Neuronal stem cell (in vitro differentiated cells): ENCODE data around the gene SMURF2.

Experiments used
- DNase-seq: peaks from one replicate; pipeline ENCODE4 v3.0.0-alpha.2; 2013; ENCODE audit warnings: low spot score
- H2AFZ ChIP-seq: one replicate; pipeline ENCODE4 v1.6.1; 2013; ENCODE audit warnings: mild to moderate bottlenecking, low read length, inconsistent platforms
- H2AK5ac ChIP-seq: 2 replicates; pipeline ENCODE4 v1.6.1; 2013; ENCODE audit warnings: low read depth, mild to moderate bottlenecking, inconsistent platforms, low read length, moderate library complexity, mixed read lengths
- H2BK120ac ChIP-seq: 2 replicates; pipeline ENCODE4 v1.6.1; 2013; ENCODE audit warnings: low read depth, mild to moderate bottlenecking, inconsistent platforms, low read length, moderate library complexity, mixed read lengths
- H2BK12ac ChIP-seq: one replicate; pipeline ENCODE4 v1.6.1; 2013; ENCODE audit warnings: low read length, inconsistent platforms
- H2BK15ac ChIP-seq: 2 replicates; pipeline ENCODE4 v1.6.1; 2013; ENCODE audit warnings: mild to moderate bottlenecking, low read length, inconsistent platforms, mixed read lengths
- H2BK5ac ChIP-seq: one replicate; pipeline ENCODE4 v1.6.1; 2013; ENCODE audit warnings: inconsistent platforms, mild to moderate bottlenecking, low read length, moderate library complexity
- H3K14ac ChIP-seq: one replicate; pipeline ENCODE4 v1.6.1; 2013; ENCODE audit warnings: low read length, inconsistent platforms
- H3K18ac ChIP-seq: 2 replicates; pipeline ENCODE4 v1.6.1; 2013; ENCODE audit warnings: low read length, inconsistent platforms
- H3K23ac ChIP-seq: 2 replicates; pipeline ENCODE4 v1.6.1; 2013; ENCODE audit warnings: low read depth, mild to moderate bottlenecking, mixed read lengths, low read length, inconsistent platforms; ENCODE audit not compliant: poor library complexity
- H3K27ac ChIP-seq: replicated peaks from 3 replicates; pipeline ENCODE4 v1.5.1; 2013; ENCODE audit warnings: low read length, inconsistent platforms
- H3K27me3 ChIP-seq, 3 experiments: 2 replicates each; pipeline ENCODE4 v1.6.1; 2013; ENCODE audit warnings: low read length in 3 of 3, mild to moderate bottlenecking in 2 of 3, inconsistent platforms in 1 of 3, low read depth in 1 of 3, mixed read lengths in 1 of 3, moderate library complexity in 1 of 3; ENCODE audit not compliant: control insufficient read depth in 3 of 3, insufficient read depth in 3 of 3
- H3K36me3 ChIP-seq, 2 donors: replicated peaks in 1 of 2; 2 replicates each; pipeline ENCODE4 v1.6.1; 2013; ENCODE audit warnings: low read length in 2 of 2; ENCODE audit not compliant: control insufficient read depth in 2 of 2, insufficient read depth in 2 of 2
- H3K4ac ChIP-seq: 2 replicates; pipeline ENCODE4 v1.6.1; 2013; ENCODE audit warnings: inconsistent platforms, mild to moderate bottlenecking, low read length, moderate library complexity
- H3K4me1 ChIP-seq, 2 donors: 1 replicate in 1 of 2; 2 replicates in 1 of 2; pipeline ENCODE4 v1.6.1; 2013; ENCODE audit warnings: low read length in 2 of 2, low read depth in 1 of 2; ENCODE audit not compliant: control insufficient read depth in 2 of 2, insufficient read depth in 1 of 2
- H3K4me2 ChIP-seq: one replicate; pipeline ENCODE4 v1.6.1; 2013; ENCODE audit warnings: mild to moderate bottlenecking, low read length, inconsistent platforms; ENCODE audit not compliant: insufficient read depth, poor library complexity, severe bottlenecking
- H3K4me3 ChIP-seq, 2 donors: 2 replicates each; pipeline ENCODE4 v1.5.1; 2013; ENCODE audit warnings: low read length in 2 of 2, mild to moderate bottlenecking in 2 of 2, inconsistent platforms in 1 of 2, moderate library complexity in 1 of 2
- H3K79me1 ChIP-seq: one replicate; pipeline ENCODE4 v1.6.1; 2013; ENCODE audit warnings: low read depth, mild to moderate bottlenecking, inconsistent platforms, low read length, moderate library complexity
- H3K9ac ChIP-seq: one replicate; pipeline ENCODE4 v1.6.1; 2013; ENCODE audit warnings: mild to moderate bottlenecking, low read depth, low read length, inconsistent platforms; ENCODE audit not compliant: poor library complexity
- H3K9me3 ChIP-seq, 2 donors: replicated peaks in 1 of 2; 2 replicates each; pipeline versions ENCODE3 to v1.6.1; 2013; ENCODE audit warnings: low read length in 2 of 2, mild to moderate bottlenecking in 2 of 2, inconsistent platforms in 1 of 2, low read depth in 1 of 2, mixed read lengths in 1 of 2, moderate library complexity in 1 of 2; ENCODE audit not compliant: control insufficient read depth in 2 of 2, insufficient read depth in 1 of 2
- H4K8ac ChIP-seq: one replicate; pipeline ENCODE4 v1.6.1; 2013; ENCODE audit warnings: low read depth, mild to moderate bottlenecking, inconsistent platforms, low read length, moderate library complexity
- H4K91ac ChIP-seq: one replicate; pipeline ENCODE4 v1.6.1; 2013; ENCODE audit warnings: low read length, low read depth, mild to moderate bottlenecking, inconsistent platforms; ENCODE audit not compliant: poor library complexity
- WGBS, 2 donors: extraction: QIAGEN DNeasy Blood & Tissue Kit; methylation state at CpG; one replicate each; pipeline ENCODE4 v1.1.7; 2013; ENCODE audit warnings: missing lambda C conversion rate in 2 of 2, mixed read lengths in 1 of 2; ENCODE audit not compliant: insufficient read length in 2 of 2, insufficient replicate concordance in 1 of 2; ENCODE audit errors: extremely low coverage in 2 of 2; 5-methylcytosine and 5-hydroxymethylcytosine counted together

SMURF2 gene

GRCh38 chr17:64692187-64692586 lies 30.1 kb upstream of the SMURF2 start:
- Histone ChIP-seq H3K9ac (no peak overlapping the region), H4K91ac (no peak overlapping the region), H3K14ac (no peak overlapping the region), H4K8ac (no peak overlapping the region), H3K36me3 (no peaks in the 10 kb centered on the region), H3K4me2 (no peak overlapping the region), H3K4me1 (no peaks in the 10 kb centered on the region), H3K23ac (no peak overlapping the region), H3K27ac (no peak overlapping the region), H2BK15ac (no peak overlapping the region), H3K18ac (no peak overlapping the region), H3K9me3 (no peaks in the 10 kb centered on the region), H2BK5ac (no peak overlapping the region), H2AK5ac (no peak overlapping the region), H3K79me1 (no peaks in the 10 kb centered on the region), H2AFZ (no peak overlapping the region), H3K4me3 (no peak overlapping the region), H2BK120ac (no peak overlapping the region), H2BK12ac (no peak overlapping the region), H3K4ac (no peak overlapping the region), H3K27me3 (peaks cover 0 to 3% (median 0%) of the 10 kb centered on the region in 3 experiments)
- no CpG with 5 or more reads among the region's 3 CpGs for WGBS, 2 donors
- no peak for DNase-seq

DNA sequence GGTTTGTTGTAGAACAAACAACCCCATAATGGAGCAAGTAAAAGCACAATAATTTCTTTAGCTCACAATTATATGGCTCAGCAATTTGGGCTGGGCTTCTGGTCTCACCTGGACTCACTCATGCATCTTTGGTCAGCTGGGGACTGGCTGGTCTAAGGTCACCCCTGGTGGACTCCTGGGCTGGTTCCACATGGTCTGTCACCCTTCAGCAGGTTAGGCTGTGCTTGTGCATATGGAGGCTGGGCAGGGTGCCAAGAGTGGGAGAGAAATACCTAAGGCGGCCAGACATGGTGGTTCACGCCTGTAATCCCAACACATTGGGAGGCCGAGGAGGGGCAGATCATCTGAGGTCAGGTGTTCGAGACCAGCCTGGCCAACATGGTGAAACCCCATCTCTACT lies 27.0 kb upstream of the SMURF2 start:
- WGBS, 2 donors, result no CpG with 5 or more reads among the region's 4 CpGs
- no peak overlapping the region for H3K14ac ChIP-seq
- H3K18ac ChIP-seq, result no peak overlapping the region
- H2AFZ ChIP-seq, result no peak overlapping the region
- H3K79me1 ChIP-seq, result no peaks in the 10 kb centered on the region
- DNase-seq, result no peak
- no peak overlapping the region for H2BK120ac ChIP-seq
- H4K91ac ChIP-seq, result no peak overlapping the region
- peaks cover 0 to 3% of the 10 kb centered on the region in 2 donors for H3K4me1 ChIP-seq
- H3K23ac ChIP-seq, result no peak overlapping the region
- H2BK12ac ChIP-seq, result no peak overlapping the region
- H2BK5ac ChIP-seq, result no peak overlapping the region
- no peak overlapping the region for H3K4me2 ChIP-seq
- no peaks in the 10 kb centered on the region for H3K9me3 ChIP-seq
- H3K36me3 ChIP-seq, result no peaks in the 10 kb centered on the region
- H3K9ac ChIP-seq, result no peak overlapping the region
- no peak overlapping the region for H3K4ac ChIP-seq
- no peak overlapping the region for H3K4me3 ChIP-seq
- H2AK5ac ChIP-seq, result no peak overlapping the region
- H2BK15ac ChIP-seq, result no peak overlapping the region
- no peak overlapping the region for H4K8ac ChIP-seq
- peaks cover 0 to 3% (median 0%) of the 10 kb centered on the region in 3 experiments for H3K27me3 ChIP-seq
- H3K27ac ChIP-seq, result no peak overlapping the region

- WGBS, 2 donors, result no CpG with 5 or more reads among the region's 5 CpGs
- H3K27ac ChIP-seq, result no peak overlapping the region
- H3K79me1 ChIP-seq, result no peaks in the 10 kb centered on the region
- no peak overlapping the region for H2BK120ac ChIP-seq
- no peak overlapping the region for H2BK5ac ChIP-seq
- no peak for DNase-seq
- no peaks in the 10 kb centered on the region for H3K9me3 ChIP-seq
- no peak overlapping the region for H2BK12ac ChIP-seq
- no peak overlapping the region for H2BK15ac ChIP-seq
- no peak overlapping the region for H3K4ac ChIP-seq
- H2AFZ ChIP-seq, result no peak overlapping the region
- H3K4me1 ChIP-seq, result peaks cover 0 to 3% of the 10 kb centered on the region in 2 donors
- H3K27me3 ChIP-seq, result peaks cover 0 to 3% (median 0%) of the 10 kb centered on the region in 3 experiments
- H4K91ac ChIP-seq, result no peak overlapping the region
- H4K8ac ChIP-seq, result no peak overlapping the region
- no peak overlapping the region for H3K14ac ChIP-seq
- H3K36me3 ChIP-seq, result no peaks in the 10 kb centered on the region
- no peak overlapping the region for H3K4me3 ChIP-seq
- no peak overlapping the region for H3K18ac ChIP-seq
- no peak overlapping the region for H2AK5ac ChIP-seq
- no peak overlapping the region for H3K23ac ChIP-seq
- no peak overlapping the region for H3K4me2 ChIP-seq
- H3K9ac ChIP-seq, result no peak overlapping the region
Observed at GRCh38 chr17:64688481-64688880, 26.4 kb upstream of the SMURF2 start.

- Histone ChIP-seq H3K4me2 (no peak overlapping the region), H3K4me1 (peaks cover 0 to 3% of the 10 kb centered on the region in 2 donors), H2BK12ac (no peak overlapping the region), H2BK120ac (no peak overlapping the region), H3K14ac (no peak overlapping the region), H3K23ac (no peak overlapping the region), H3K36me3 (no peaks in the 10 kb centered on the region), H2BK5ac (no peak overlapping the region), H3K9me3 (no peaks in the 10 kb centered on the region), H2AFZ (no peak overlapping the region), H4K8ac (no peak overlapping the region), H3K4me3 (no peak overlapping the region), H3K27me3 (peaks cover 0 to 3% (median 0%) of the 10 kb centered on the region in 3 experiments), H2AK5ac (no peak overlapping the region), H2BK15ac (no peak overlapping the region), H3K79me1 (no peaks in the 10 kb centered on the region), H3K4ac (no peak overlapping the region), H3K9ac (no peak overlapping the region), H3K18ac (no peak overlapping the region), H3K27ac (no peak overlapping the region), H4K91ac (no peak overlapping the region)
- no CpG with 5 or more reads among the region's 5 CpGs for WGBS, 2 donors
- no peak for DNase-seq
Observed at GRCh38 chr17:64687961-64688360, 25.9 kb upstream of the SMURF2 start.
